Fibroblast of skin of left quadriceps (primary cell): ENCODE measurements around the gene LYPD1.

ENCODE experiments used
- DNase-seq, 2 experiments: peaks; one replicate each; pipeline ENCODE4 v3.0.0-alpha.2; 2013; ENCODE audit warnings: low read depth in 2 of 2

LYPD1 gene

DNA sequence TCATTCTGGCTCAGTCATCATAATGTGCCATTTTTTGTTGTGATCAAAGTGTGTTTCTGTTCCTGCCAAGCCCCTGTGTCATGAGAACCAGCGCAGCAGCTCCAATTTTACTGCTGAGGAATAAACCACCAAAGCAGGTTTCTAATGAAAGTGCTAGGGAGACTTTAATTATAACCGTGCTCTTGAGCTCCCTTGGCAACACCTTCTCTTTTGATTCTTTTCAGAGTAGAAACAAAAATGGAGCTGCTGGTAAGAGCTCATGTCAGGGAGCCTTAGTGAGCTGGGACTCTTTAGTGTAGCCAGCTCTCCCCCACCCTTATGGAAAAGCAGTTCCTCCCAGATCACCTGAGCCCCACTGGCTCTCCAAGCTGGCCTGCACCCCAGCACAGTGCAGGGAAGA, 74.3 kb downstream of the LYPD1 start:
- DNase-seq, result no peak

DNA sequence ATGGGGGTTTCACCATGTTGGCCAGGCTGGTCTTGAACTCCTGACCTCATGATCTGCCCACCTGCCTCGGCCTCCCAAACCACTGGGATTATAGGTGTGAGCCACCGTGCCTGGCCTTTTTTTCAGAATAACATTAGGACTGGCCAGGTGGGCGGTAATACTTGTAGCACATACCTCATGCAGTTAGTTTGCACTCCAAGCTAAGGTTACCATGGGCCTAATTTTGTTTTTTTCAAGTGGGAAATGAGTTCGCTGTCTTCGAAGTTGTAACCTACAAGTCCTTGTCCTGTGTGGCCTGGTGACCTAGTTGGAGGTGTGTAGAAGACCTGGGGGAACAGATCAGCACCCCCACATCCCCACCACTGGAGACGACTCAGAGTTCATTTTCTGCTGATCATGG, 74.8 kb downstream of the LYPD1 start:
- no peak for DNase-seq
